Mucosa of stomach (tissue), 1 donor: ENCODE data around the gene SMARCA1.
"Not testable (repeated sequence)": the region's sequence is repeated elsewhere in the genome, so short reads cannot be mapped to it uniquely, and the experiment has no call there.

Source experiments
- H3K27me3 ChIP-seq: one replicate; pipeline ENCODE4 v1.7.0; 2013; ENCODE audit warnings: mild to moderate bottlenecking, low read length; ENCODE audit not compliant: control insufficient read depth, insufficient read depth
- H3K36me3 ChIP-seq: one replicate; pipeline ENCODE4 v1.7.0; 2013; ENCODE audit warnings: low read length; ENCODE audit not compliant: control insufficient read depth, insufficient read depth
- H3K4me1 ChIP-seq: one replicate; pipeline ENCODE4 v1.7.0; 2013; ENCODE audit warnings: mild to moderate bottlenecking, low read length; ENCODE audit not compliant: control insufficient read depth, insufficient read depth
- H3K4me3 ChIP-seq: one replicate; pipeline ENCODE4 v1.7.0; 2013; ENCODE audit warnings: low read length
- H3K9ac ChIP-seq: one replicate; pipeline ENCODE4 v1.7.0; 2013; ENCODE audit warnings: mild to moderate bottlenecking, low read length, moderate library complexity
- H3K9me3 ChIP-seq: one replicate; pipeline ENCODE4 v1.7.0; 2013; ENCODE audit warnings: mild to moderate bottlenecking, low read length, moderate library complexity; ENCODE audit not compliant: control insufficient read depth
- donor health status: Pancreatic carcinoma.

SMARCA1 gene

GRCh38 chrX:129523079-129523911 is at the start of gene SMARCA1:
Gene SMARCA1 (minus strand): TSS chrX:129523490. CDS start chrX:129523370, 120 bp downstream.
- peak within 1 kb of the TSS; percentile 83 for H3K9ac ChIP-seq
- H3K4me3 ChIP-seq = no peak within 1 kb of the TSS
- H3K9me3 ChIP-seq = no peaks in the 10 kb centered on the region
- no peaks in the 10 kb centered on the region for H3K36me3 ChIP-seq
- no peaks in the 10 kb centered on the region for H3K4me1 ChIP-seq
- no peaks in the 10 kb centered on the region for H3K27me3 ChIP-seq

GRCh38 chrX:129572422-129572821 is 49.1 kb upstream of the SMARCA1 start:
- no peak overlapping the region for H3K9ac ChIP-seq
- no peaks in the 10 kb centered on the region for H3K9me3 ChIP-seq
- no peaks in the 10 kb centered on the region for H3K36me3 ChIP-seq
- H3K4me1 ChIP-seq = no peaks in the 10 kb centered on the region
- no peak overlapping the region for H3K4me3 ChIP-seq
- H3K27me3 ChIP-seq = no peaks in the 10 kb centered on the region

- H3K9me3 ChIP-seq = no peaks in the 10 kb centered on the region
- no peaks in the 10 kb centered on the region for H3K27me3 ChIP-seq
- no peak overlapping the region for H3K9ac ChIP-seq
- no peaks in the 10 kb centered on the region for H3K4me1 ChIP-seq
- no peak overlapping the region for H3K4me3 ChIP-seq
- H3K36me3 ChIP-seq = no peaks in the 10 kb centered on the region
These were observed 45.1 kb upstream of the SMARCA1 start for GRCh38 chrX:129568349-129568748.

GRCh38 chrX:129566073-129566472 is 42.8 kb upstream of the SMARCA1 start:
- no peaks in the 10 kb centered on the region for H3K27me3 ChIP-seq
- no peaks in the 10 kb centered on the region for H3K36me3 ChIP-seq
- no peaks in the 10 kb centered on the region for H3K9me3 ChIP-seq
- no peak overlapping the region for H3K4me3 ChIP-seq
- H3K4me1 ChIP-seq = no peaks in the 10 kb centered on the region
- H3K9ac ChIP-seq = no peak overlapping the region

- Histone ChIP-seq H3K9me3 (no peaks in the 10 kb centered on the region), H3K4me3 (no peak overlapping the region), H3K9ac (no peak overlapping the region), H3K4me1 (no peaks in the 10 kb centered on the region), H3K36me3 (no peaks in the 10 kb centered on the region), H3K27me3 (no peaks in the 10 kb centered on the region)
These were observed 41.9 kb upstream of the SMARCA1 start for GRCh38 chrX:129565046-129565650.

- not testable (repeated sequence) for H3K4me3 ChIP-seq, H3K27me3 ChIP-seq, H3K9me3 ChIP-seq, H3K36me3 ChIP-seq, H3K4me1 ChIP-seq, H3K9ac ChIP-seq
These were observed 41.1 kb upstream of the SMARCA1 start for GRCh38 chrX:129564345-129564744.

- no peak overlapping the region for H3K9ac ChIP-seq
- no peaks in the 10 kb centered on the region for H3K9me3 ChIP-seq
- no peak overlapping the region for H3K4me3 ChIP-seq
- H3K27me3 ChIP-seq = no peaks in the 10 kb centered on the region
- no peaks in the 10 kb centered on the region for H3K36me3 ChIP-seq
- H3K4me1 ChIP-seq = no peaks in the 10 kb centered on the region
These were observed 38.2 kb upstream of the SMARCA1 start for GRCh38 chrX:129561453-129561852.

- Histone ChIP-seq H3K9ac (no peak overlapping the region), H3K27me3 (no peaks in the 10 kb centered on the region), H3K4me3 (no peak overlapping the region), H3K36me3 (no peaks in the 10 kb centered on the region), H3K9me3 (no peaks in the 10 kb centered on the region), H3K4me1 (no peaks in the 10 kb centered on the region)
These were observed 36.5 kb upstream of the SMARCA1 start for GRCh38 chrX:129559783-129560182.

- Histone ChIP-seq H3K27me3 (no peaks in the 10 kb centered on the region), H3K4me3 (no peak overlapping the region), H3K4me1 (no peaks in the 10 kb centered on the region), H3K36me3 (no peaks in the 10 kb centered on the region), H3K9ac (no peak overlapping the region), H3K9me3 (no peaks in the 10 kb centered on the region)
These were observed 34.7 kb upstream of the SMARCA1 start for GRCh38 chrX:129557844-129558480.

GRCh38 chrX:129556806-129557315 is 33.6 kb upstream of the SMARCA1 start:
- no peaks in the 10 kb centered on the region for H3K9me3 ChIP-seq
- no peaks in the 10 kb centered on the region for H3K4me1 ChIP-seq
- no peaks in the 10 kb centered on the region for H3K36me3 ChIP-seq
- H3K27me3 ChIP-seq = no peaks in the 10 kb centered on the region
- no peak overlapping the region for H3K4me3 ChIP-seq
- H3K9ac ChIP-seq = no peak overlapping the region

- not testable (repeated sequence) for H3K36me3 ChIP-seq, H3K4me1 ChIP-seq, H3K9ac ChIP-seq, H3K4me3 ChIP-seq, H3K9me3 ChIP-seq, H3K27me3 ChIP-seq
These were observed 31.5 kb upstream of the SMARCA1 start for GRCh38 chrX:129554816-129555215.

GRCh38 chrX:129553619-129554288 is 30.5 kb upstream of the SMARCA1 start:
- Histone ChIP-seq H3K36me3 (no peaks in the 10 kb centered on the region), H3K4me1 (no peaks in the 10 kb centered on the region), H3K4me3 (no peak overlapping the region), H3K9ac (no peak overlapping the region), H3K9me3 (no peaks in the 10 kb centered on the region), H3K27me3 (no peaks in the 10 kb centered on the region)
